Measurements from ENCODE around the gene ABCF2. TPM values are rescaled to one million over a fixed set of nuclear protein-coding genes. Genes with fewer than 3 reads are reported as not detected.
A peak's percentile ranks its signal among the peaks of the same experiment; 100 is the strongest.

The ABCF2 gene
- total and polyA plus RNA-seq, 2 of the 4 experiments (the other 2 are of a cell fraction) = 46.2 to 103 TPM

- BruUV-seq (replicated peaks) = no TSS peak
- in situ Hi-C loops (cut with MboI; ENCODE audit: low sequenced_read_pairs) (no loop called here), intact Hi-C loops (cut with micrococcal nuclease) (no loop called here), dilution Hi-C loops (cut with HindIII; ENCODE audit: low sequenced_read_pairs, unreplicated experiment) (no loop called here)
- POLR2A ChIA-PET (ENCODE audit: unreplicated experiment) = interaction anchor here (1.4 kb wide), 1 partner anchor 20 kb away, joined by 4 read pairs; the partner anchor contains the start of gene CHPF2
- H4K8ac ChIP-seq (ENCODE audit: low read depth in 2 of 2, low read length in 2 of 2) = peak overlapping the region; percentile 95 to 98
- peaks cover 25% of the 10 kb centered on the region for H3K4me1 ChIP-seq (ENCODE audit: control insufficient read depth, insufficient read depth, low read length)
- ATAC-seq (ENCODE audit: low read depth) (no peak), DNase-seq (no peak)
- no peaks in the 10 kb centered on the region for H3K36me3 ChIP-seq (ENCODE audit: control insufficient read depth, insufficient read depth, low read length)
- peaks cover 10% of the 10 kb centered on the region for H3K9me1 ChIP-seq (ENCODE audit: insufficient read depth, low read length)
- H3K79me1 ChIP-seq (ENCODE audit: low read depth in 1 of 2, low read length in 2 of 2) = peaks cover 5 to 39% of the 10 kb centered on the region in 2 experiments; a peak in 3 of 4 replicates
- H3K56ac ChIP-seq (ENCODE audit: extremely low read depth, insufficient read depth, low read length) = peak overlapping the region; percentile 89; the same call in 1 of the 2 replicates
- H3K9ac ChIP-seq (ENCODE audit: low read depth, low read length) = peak overlapping the region; percentile 81
- H3K4me3 ChIP-seq (ENCODE audit: insufficient read depth, low read depth, low read length) = peak overlapping the region; percentile 74
- H3K27me3 ChIP-seq (ENCODE audit: control insufficient read depth, insufficient read depth, low read length) = peaks cover 5% of the 10 kb centered on the region; the same call in 1 of the 2 replicates
- peak overlapping the region; percentile 85 for H3K18ac ChIP-seq (ENCODE audit: low read depth, low read length)
- peak overlapping the region; percentile 58 for H2BK120ac ChIP-seq (ENCODE audit: low read depth, low read length)
- H2BK5ac ChIP-seq (ENCODE audit: low read depth, low read length, poor library complexity, severe bottlenecking) = peak overlapping the region; percentile 85
- H3K4me2 ChIP-seq (ENCODE audit: low read depth, low read length) = peak overlapping the region; percentile 82
- WGBS, 2 experiments (ENCODE audit: extremely low coverage in 2 of 2, insufficient read length in 1 of 2) = 0% methylated on average over 1 of the region's 9 CpGs; no CpG with 5 or more reads in 1 of the 2 experiments
- H4K91ac ChIP-seq (ENCODE audit: insufficient read depth, low read depth, low read length) = peak overlapping the region; percentile 96
- H3K27ac ChIP-seq (ENCODE audit: insufficient read depth, low read length) = peak overlapping the region; percentile 97
- CTCF ChIA-PET = no interaction called here
- TF ChIP-seq CEBPB (IDR thresholded peaks at IDR 0.05; ENCODE audit: low read depth, low read length) (no peak), BHLHE40 (IDR thresholded peaks at IDR 0.05; ENCODE audit: low read depth, low read length) (no peak), MAZ (IDR thresholded peaks at IDR 0.05; ENCODE audit: borderline replicate concordance, low read depth, low read length) (no peak), CHD1 (IDR thresholded peaks at IDR 0.05; ENCODE audit: low read depth, low read length) (no peak), POLR2A (IDR thresholded peaks at IDR 0.05; ENCODE audit: low read depth, low read length) (no peak), MXI1 (IDR thresholded peaks at IDR 0.05; ENCODE audit: borderline replicate concordance, low read depth, low read length) (no peak), RAD21 (IDR thresholded peaks at IDR 0.05; ENCODE audit: low read length) (no peak), CTCF (conservative IDR thresholded peaks at IDR 0.05; ENCODE audit: low read depth, low read length) (no peak), MAFK (IDR thresholded peaks at IDR 0.05; ENCODE audit: low read depth, low read length) (no peak), RFX5 (IDR thresholded peaks at IDR 0.05; ENCODE audit: low read depth, low read length) (no peak), FOS (IDR thresholded peaks at IDR 0.05; ENCODE audit: low read depth, low read length) (no peak)
- H3K4ac ChIP-seq (ENCODE audit: low read depth, low read length) = peak overlapping the region; percentile 98
- peak overlapping the region; percentile 91 for H2AK5ac ChIP-seq (ENCODE audit: low read depth, low read length)
- H3K9me3 ChIP-seq (ENCODE audit: control insufficient read depth, insufficient read depth, low read length) = no peaks in the 10 kb centered on the region
- peak overlapping the region; percentile 40; the same call in 1 of the 2 replicates for H2BK20ac ChIP-seq (ENCODE audit: low read depth, low read length)
- H3K23ac ChIP-seq (ENCODE audit: low read depth, low read length) = peak overlapping the region; percentile 99
- peak overlapping the region; percentile 91 for H4K5ac ChIP-seq (ENCODE audit: low read depth, low read length)
- peak overlapping the region; percentile 95 for H2AFZ ChIP-seq (replicated peaks; ENCODE audit: low read length, poor library complexity)
- H2AK9ac ChIP-seq (replicated peaks; ENCODE audit: low read depth, low read length, poor library complexity) = peak overlapping the region; percentile 98
- peak overlapping the region; percentile 100 for H3K14ac ChIP-seq (replicated peaks; ENCODE audit: low read depth, low read length)
- peak overlapping the region; percentile 87; the same call in 1 of the 3 replicates for H2BK15ac ChIP-seq (ENCODE audit: low read depth, low read length)
- no peaks in the 10 kb centered on the region for H4K20me1 ChIP-seq (ENCODE audit: insufficient read depth, low read length)
Observed at GRCh38 chr7:151252561-151252835, 25.5 kb upstream of the ABCF2 start.

Measured in IMR-90 (cell line).